ENCODE data around the gene TBC1D5.
"Not testable (repeated sequence)": the region's sequence is repeated elsewhere in the genome, so short reads cannot be mapped to it uniquely, and the experiment has no call there.

Gene TBC1D5

DNA sequence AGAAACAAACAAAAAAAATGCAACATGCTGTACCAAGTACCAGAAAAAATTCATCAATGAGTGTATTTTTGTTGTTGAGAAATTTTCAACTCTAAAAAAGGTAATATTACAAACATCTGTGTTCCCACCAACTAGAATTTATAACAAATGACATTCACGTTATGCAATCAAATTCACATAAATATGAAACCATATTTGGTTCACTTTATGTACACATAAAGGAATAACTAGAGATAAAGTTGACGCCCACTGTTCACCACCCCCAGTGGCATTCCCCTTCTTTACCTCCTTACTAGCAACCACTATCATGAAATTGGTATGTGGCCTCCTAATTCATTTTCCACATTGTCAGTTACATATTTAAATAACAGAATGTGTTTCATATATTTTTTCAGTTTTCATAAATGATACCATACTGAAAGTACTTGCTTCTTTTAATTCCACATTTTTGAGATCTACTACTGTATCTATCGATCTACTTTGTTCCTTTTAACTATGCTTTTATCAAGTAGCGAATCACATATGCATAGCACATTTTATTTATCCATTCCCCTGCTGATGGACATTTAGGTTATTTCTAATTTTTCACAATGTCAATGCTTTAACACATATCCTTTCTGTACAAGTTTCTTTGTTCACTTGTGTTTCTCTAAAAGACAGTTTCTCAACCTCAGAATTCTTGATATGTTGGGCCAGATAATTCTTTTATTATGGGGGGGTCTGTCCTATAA, 34.5 kb downstream of the TBC1D5 start:
- no peak for DNase-seq (ENCODE audit: low spot score)

DNA sequence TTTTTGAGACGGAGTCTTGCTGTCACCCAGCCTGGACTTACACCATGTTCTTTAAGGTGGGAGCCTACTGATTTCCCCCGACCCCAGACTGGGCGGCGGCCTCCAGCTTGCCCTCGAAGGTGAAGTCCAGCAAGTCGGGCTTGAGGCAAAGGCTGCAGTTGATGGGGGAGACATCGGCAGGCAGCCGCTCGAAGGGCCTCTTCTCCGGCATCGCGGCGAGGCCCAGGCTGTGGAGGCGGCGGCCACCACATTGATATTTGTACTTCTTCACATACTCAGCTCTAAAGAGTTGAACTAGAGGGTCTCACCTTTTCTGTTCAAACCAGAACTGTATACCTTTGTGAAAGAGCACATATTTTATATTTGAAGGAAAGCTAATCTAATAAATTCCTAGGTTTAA, 36.4 kb downstream of the TBC1D5 start:
- DNase-seq (ENCODE audit: low spot score), result not testable (repeated sequence)

DNA sequence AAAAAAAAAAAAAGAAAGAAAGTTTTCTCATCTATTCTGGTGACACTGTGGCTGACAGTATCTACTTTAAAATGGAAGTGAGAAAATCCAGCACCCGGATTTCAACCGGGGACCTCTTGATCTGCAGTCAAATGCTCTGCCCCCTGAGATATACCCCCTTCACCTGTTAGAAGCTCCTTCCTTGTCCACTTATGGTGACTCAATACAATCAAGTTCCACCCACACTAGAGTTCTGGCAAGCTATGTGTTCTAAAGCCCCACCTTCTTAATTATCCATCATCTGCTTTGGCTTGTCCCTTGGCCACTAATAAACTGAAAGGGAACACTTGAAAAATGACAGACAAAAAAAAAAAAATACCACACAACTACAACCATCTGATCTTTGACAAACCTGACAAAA, 42.6 kb downstream of the TBC1D5 start:
- not testable (repeated sequence) for DNase-seq (ENCODE audit: low spot score)

DNA sequence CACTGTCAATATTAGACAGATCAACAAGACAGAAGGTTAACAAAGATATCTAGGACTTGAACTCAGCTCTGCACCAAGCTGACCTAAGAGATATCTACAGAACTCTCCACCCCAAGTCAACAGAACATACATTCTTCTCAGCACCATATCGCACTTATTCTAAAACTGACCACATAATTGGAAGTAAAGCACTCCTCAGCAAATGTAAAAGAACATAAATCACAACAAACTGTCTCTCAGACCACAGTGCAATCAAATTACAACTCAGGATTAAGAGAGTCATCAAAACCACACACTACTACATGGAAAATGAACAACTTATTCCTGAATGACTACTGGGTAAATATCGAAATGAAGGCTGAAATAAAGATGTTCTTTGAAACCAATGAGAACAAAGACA, 46.8 kb downstream of the TBC1D5 start:
- not testable (repeated sequence) for DNase-seq (ENCODE audit: low spot score)

DNA sequence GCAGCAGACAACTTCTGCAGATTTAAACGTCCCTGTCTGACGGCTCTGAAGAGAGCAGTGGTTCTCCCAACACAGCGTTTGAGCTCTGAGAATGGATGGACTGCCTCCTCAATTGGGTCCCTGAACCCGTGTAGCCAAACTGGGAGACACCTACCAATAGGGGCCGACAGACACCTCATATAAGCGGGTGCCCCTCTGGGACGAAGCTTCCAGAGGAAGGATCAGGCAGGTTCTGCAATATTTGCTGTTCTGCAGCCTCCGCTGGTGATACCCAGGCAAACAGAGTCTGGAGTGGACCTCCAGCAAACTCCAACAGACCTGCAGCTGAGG, 48.8 kb downstream of the TBC1D5 start:
- not testable (repeated sequence) for DNase-seq (ENCODE audit: low spot score)

DNA sequence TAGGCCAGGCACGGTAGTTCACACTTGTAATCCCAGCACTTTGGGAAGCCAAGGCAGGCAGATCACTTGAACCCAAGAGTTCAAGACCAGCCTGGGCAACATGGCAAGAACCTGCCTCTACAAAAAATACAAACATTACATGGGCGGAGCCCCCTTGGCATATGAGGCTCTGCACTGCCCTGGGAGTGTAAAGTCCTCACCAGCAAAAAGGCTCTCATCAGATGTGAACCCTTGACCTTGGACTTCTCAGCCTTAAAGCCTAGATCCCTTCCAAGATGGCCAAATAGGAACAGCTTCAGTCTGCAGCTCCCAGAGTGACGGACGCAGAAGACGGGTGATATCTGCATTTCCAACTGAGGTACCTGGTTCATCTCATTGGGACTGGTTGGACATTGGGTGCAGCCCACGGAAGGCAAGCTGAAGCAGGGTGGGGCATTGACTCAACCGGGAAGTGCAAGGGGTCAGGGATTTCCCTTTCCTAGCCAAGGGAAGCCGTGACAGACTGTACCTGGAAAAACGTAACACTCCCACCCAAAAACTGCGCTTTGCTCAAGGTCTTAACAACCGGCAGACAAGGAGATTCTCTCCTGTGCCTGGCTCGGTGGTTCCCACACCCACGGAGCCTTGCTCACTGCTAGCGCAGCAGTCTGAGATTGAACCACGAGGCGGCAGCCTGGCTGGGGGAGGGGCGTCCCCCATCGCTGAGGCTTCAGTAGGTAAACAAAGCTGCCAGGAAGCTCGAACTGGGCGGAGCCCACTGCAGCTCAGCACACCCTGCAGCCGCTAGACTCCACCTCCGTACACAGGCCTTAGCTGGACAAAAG, 49.4 kb downstream of the TBC1D5 start:
- not testable (repeated sequence) for DNase-seq (ENCODE audit: low spot score)

DNA sequence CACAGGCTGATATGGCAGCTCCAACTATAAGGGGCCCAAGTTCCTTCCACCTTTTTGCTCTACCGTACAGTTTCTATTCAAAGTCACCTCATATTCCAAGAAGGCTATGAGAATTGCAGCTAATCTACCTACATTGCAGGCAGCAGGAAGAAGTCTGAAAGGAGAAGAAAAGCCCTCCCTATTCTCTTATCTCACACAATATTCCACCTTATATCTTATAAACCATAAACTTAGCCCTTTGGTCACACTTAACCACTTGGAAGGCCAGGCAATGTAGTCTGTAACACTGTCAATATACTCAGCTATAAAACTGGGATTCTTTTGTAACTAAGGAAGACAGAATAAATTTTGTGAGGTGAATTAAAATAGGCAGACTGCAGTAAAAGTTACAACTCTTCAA, 54.9 kb downstream of the TBC1D5 start:
- no peak for DNase-seq (ENCODE audit: low spot score)

DNA sequence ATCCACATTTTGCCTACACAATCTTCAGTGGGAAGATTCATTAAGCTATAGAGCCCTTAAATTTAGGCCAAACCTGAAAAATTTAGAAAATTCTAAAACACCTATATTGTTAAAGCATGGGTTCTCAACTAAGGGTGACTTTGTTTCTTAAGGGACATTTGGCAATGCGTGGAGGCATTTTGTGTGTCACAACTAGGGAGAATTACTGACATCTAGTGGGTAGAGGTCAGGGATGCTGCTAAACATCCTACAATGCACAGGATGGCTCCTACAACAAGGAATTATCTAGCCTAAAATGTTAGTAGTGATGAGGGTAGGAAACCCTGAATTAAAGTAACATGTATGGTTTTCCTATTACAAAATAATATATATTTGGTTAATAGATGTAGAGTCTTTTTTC, 55.8 kb downstream of the TBC1D5 start:
- peak; percentile 39 for DNase-seq (ENCODE audit: low spot score)

DNA sequence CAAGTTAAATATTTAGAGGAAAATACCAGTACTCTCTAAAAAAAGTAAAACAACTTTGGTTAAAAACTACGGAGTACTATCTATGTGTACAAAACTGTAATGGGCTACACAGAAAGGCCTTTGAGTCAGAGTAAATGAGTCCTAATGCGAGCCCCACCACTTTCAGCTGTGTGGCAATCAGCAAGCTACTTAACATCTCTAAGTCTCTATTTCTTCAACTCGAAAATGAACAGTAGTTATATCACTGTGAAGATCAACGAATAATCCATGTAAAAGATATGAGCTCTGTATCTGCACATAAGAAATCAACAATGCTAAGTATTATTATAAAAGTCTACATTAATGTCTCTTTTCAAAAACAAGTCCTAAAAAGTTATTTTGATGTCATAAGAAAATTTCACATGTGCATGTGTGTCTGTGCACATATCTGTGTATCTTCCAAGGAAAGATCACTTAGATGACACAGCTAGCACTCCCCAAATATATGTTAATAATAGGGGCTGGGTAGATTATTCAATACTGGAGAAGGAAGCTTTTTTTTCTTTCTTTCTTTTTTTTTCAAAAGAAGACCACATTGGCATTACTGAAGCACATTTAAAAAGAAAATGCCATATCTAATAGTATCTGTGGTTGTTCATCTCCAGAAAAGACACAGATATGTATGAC, 58.8 kb downstream of the TBC1D5 start:
- DNase-seq (ENCODE audit: low spot score), result no peak

DNA sequence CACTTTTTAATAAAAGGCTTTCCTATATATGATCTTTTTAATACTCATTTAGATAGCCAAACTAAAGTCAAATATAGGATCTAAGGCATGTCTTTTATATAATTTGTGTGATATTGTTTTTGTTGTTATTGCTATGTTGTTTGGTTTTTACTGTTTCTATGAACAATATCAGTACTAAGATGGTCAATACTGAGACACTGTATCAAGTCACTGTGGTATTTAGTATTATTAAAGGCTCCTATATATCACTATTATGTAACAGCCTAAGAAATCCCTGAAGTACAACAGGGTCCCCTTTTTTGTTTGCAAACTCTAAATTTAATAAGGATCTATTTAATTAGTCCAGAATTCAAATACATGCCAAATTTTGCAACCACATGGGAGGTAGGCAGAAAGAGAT, 61.9 kb downstream of the TBC1D5 start:
- no peak for DNase-seq (ENCODE audit: low spot score)

DNA sequence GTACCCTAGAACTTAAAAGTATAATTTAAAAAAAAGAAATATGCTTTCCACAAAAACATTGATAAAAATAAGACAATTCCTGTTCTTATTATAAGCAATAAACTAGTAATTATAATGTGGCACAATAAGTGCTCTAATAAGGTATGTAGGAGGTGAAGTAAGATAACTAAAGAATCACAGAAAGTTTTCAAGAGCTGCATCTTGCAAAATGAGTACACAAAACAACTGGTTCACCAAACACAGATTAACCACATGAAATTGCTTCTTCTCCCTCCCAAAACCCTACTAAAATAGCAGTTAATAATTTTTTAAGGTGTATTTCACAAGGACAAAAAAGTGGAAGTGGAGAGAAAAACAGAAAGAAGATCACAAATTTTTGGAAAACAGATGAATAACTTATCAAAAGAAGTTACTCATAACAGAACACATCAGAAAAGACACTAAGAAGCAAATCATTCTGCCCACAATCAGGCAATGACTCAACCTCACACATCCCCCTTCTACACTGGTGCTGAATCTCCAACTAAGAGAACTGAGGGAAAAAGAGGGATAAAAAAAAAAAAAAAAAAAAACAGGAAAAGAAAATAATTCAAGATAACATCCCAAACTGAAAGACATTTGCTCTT, 64.2 kb downstream of the TBC1D5 start:
- DNase-seq (ENCODE audit: low spot score), result no peak

DNA sequence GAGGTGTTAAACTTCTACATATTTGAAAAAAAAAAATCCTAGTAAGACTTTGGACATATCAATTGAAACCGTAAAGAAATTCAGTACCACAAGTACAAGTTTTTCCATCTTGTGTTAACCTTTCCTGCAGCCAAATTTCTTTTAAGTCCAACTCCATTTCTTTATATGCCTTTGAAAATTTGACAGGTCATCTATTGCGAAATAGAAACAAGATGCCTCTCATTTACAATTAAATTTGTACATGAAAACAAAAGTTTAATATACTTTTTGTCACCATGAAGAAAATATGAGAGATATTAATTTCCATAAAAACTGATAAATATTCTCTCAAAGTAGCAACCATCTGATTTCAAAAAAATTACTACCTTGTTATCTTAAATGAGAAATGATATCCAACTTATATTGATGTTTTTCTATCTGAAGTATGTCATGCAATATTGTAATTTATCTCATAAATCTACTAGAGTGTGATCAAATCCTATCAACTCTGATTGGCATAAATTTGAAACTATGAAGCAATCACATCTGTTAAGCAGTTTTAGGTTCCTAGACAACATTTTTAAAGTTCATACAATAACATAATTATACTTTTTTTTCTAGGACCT, 68.2 kb downstream of the TBC1D5 start:
- no peak for DNase-seq (ENCODE audit: low spot score)

DNA sequence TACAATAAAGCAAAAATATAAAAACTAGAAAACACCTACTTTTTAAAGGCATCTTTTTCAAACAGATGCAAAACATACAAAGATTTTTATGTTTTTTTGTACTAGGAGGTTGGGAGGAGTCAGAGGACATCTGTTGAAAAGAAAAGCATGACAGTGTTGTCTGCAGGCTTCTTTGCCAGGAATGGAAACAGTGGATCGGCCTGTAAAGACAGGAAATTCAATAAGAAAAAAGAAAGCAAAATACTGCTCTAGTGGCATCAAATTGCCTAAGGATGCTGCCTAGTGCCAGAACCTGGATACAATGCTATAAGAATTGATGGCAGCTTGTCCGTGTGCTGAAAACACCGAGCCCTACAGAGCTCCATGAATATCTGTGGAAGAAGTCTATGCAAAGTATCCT, 69.9 kb downstream of the TBC1D5 start:
- peak; percentile 19 for DNase-seq (ENCODE audit: low spot score)

DNA sequence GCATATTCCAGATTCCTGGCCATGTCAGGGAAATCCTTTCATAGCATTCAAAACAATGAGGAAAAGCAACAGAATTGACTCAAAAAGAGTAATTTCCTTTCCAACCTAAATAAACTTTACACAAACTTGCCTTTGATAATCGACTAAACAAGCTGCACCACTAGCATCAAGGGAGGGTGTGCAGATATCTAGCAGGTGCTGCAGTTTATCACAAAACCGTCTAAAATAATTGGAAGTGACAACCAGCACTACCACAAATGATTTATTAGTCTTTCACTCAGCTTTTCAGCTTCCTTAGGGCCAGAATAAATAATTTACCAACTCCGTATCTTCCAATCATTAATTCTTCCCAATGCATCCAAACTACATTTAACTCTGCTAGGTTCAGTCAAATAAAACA, 71.7 kb downstream of the TBC1D5 start:
- no peak for DNase-seq (ENCODE audit: low spot score)

DNA sequence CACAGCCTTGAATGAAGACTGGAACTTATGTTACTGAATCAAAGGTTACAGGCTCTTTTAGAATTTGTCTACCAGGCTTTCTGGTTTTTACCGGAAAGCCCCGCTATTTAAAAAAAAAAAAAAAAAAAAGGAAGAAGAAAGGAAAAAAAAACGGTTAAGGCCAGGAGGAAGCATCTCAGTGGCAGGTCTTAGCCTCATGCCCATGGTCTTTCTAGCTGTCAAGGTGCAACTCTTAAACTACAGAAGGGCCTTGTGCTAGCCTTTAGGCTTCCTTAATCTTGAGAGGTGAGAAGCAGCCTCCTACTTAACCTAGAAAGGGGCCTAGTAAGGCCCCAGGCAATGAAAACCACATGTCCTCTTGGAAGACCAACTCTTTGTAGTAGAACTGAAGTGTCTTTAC, 77.5 kb downstream of the TBC1D5 start:
- DNase-seq (ENCODE audit: low spot score), result no peak

DNA sequence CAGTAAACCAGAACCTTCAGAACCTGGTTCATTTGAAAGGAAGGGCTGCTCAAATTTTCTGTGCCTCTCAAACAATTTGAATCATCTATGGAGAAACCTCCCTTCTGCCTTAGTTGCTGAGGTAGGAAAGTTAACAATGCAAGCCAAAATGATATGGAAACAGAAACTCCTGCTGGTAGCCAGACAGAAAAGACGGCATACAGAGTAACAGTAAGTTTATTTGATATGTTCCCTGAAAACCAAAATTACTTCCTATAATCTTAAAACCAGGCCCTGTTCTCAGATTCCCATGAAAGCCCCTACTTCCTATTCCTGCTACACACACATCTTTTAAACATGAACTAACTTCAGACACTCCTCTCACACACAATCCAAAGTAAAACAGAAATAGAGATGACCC, 86.2 kb downstream of the TBC1D5 start:
- no peak for DNase-seq (ENCODE audit: low spot score)

DNA sequence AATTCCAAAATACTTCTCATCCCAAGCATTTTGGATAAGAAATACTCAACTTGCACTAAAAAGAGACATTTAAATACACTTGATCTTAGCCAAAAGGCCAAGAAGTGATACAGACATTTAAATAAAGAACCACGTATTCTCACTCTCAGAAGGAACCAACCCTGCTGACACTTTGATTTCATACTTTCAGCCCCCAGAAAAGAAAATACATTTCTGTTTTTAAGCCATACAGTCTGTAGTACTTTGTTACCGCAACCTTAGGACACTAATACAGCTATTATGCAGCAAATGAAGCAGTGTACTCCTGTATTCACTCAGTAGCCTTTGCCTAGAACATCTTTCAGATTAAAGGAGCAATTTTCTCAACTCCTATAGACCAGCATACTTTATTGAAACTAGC, 86.7 kb downstream of the TBC1D5 start:
- no peak for DNase-seq (ENCODE audit: low spot score)

DNA sequence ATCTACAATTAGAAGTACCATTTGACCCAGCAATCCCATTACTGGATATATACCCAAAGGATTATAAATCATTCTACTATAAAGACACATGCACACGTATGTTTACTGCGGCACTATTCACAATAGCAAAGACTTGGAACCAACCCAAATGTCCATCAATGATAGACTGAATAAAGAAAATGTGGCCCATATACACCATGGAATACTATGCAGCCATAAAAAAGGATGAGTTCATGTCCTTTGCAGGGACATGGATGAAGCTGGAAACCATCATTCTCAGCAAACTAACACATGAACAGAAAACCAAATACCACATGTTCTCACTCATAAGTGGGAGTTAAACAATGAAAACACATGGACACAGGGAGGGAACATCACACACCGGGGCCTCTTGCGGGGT, 92.7 kb downstream of the TBC1D5 start:
- not testable (repeated sequence) for DNase-seq (ENCODE audit: low spot score)

DNA sequence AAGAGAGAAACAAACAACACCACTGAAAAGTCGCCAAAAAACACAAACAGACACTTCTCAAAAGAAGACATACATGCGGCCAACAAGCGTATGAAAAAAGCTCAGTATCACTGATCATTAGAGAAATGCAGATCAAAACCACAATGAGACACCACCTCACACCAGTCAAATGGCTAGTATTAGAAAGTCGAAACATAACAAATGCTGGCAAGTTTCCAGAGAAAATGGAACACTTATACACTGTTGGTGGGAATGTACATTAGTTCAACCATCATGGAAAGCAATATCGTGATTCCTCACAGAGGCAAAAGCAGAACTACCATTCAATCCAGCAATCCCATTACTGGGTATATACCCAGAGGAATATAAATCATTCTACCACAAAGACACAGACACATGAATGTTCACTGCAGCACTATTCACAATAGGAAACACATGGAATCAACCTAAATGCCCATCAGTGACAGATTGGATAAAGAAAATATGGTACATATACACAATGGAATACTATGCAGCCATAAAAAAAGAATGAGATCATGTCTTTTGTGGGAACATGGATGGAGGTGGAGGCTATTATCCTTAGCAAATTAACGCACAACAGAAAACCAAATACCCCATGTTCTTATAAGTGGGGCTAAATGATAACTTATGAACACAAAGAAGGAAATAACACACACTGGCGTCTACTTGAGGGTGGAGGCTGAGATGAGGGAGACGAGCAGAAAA, 93.6 kb downstream of the TBC1D5 start:
- not testable (repeated sequence) for DNase-seq (ENCODE audit: low spot score)

DNA sequence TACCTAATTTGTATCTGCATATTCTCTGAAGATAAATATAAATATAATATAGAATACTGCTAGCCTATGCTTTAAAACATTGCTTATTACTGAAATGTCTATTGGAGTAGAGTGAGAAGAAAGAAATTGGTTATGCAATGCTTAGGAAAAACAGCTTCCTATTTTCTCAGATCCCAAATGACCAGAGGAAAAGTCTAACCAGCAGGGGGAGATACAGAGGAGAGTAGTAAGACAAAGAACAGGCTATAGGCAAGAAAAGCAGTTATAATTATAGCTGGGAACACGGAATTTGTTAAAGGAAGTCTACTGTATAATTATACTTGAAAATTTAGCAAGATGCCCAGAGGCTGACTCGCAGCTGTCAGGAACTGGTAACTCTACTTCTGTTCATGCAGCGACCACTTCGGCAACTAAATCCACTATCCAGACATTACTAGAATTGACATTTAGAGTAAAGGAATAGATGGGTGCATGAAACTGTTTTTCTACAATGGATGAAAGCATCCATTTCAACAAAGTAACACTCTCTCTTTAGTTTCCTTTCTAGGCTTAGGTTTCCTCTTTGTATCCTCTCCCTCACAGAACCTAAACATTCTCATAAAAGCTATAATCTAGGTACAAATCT, 97.2 kb downstream of the TBC1D5 start:
- DNase-seq (ENCODE audit: low spot score), result peak; percentile 68

DNA sequence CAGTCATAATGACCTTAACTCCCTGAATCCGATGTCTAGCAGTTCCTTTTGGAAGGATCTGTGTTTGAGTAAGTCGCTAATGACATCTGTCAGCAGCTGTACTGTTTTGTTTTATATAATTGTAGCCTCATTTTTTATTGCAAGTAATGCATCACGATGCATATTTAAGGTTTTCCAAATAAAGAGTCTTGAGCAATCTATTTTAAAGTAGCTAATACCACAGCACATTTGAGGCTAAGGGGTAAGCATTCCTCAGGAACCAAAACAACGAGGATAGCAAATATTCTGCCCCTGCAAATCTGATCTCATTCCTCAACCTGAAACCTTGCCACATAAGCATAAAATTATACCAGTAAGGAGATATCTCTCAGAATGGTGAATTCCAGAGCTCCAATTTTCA, 98.7 kb downstream of the TBC1D5 start:
- no peak for DNase-seq (ENCODE audit: low spot score)
